Ramos (cell line): ENCODE measurements around the gene UBE2I.
"Not testable (repeated sequence)": the region's sequence is repeated elsewhere in the genome, so short reads cannot be mapped to it uniquely, and the experiment has no call there.

Source experiments
- in situ Hi-C: fragments of 300-500 bp; cut with MboI; formaldehyde crosslinking; loops from one replicate; pipeline ENCODE4 v1.14.3; 2022; ENCODE audit warnings: low sequenced_read_pairs; ENCODE audit not compliant: unreplicated experiment

UBE2I gene

GRCh38 chr16:1308977-1309885, at the start of gene UBE2I:
TSS of gene UBE2I (plus strand) at chr16:1309636. CDS start at chr16:1314031, 4,395 bp downstream.
- in situ Hi-C loops = no loop called here

- in situ Hi-C loops = no loop called here
Observed at GRCh38 chr16:1259760-1260068, 49.7 kb upstream of the UBE2I start.

- in situ Hi-C loops = no loop called here
Observed at GRCh38 chr16:1260101-1260680, 49.2 kb upstream of the UBE2I start.

- in situ Hi-C loops = no loop called here
Observed at GRCh38 chr16:1261131-1261892, 48.1 kb upstream of the UBE2I start.

GRCh38 chr16:1262210-1262845, 47.1 kb upstream of the UBE2I start:
- in situ Hi-C loops = no loop called here

GRCh38 chr16:1262846-1263221, 46.6 kb upstream of the UBE2I start:
- in situ Hi-C loops = no loop called here

- in situ Hi-C loops = no loop called here
Observed at GRCh38 chr16:1263591-1264344, 45.7 kb upstream of the UBE2I start.

GRCh38 chr16:1264345-1265089, 44.9 kb upstream of the UBE2I start:
- in situ Hi-C loops = no loop called here

- in situ Hi-C loops = no loop called here
Observed at GRCh38 chr16:1265090-1265630, 44.3 kb upstream of the UBE2I start.

GRCh38 chr16:1265826-1266225, 43.6 kb upstream of the UBE2I start:
- in situ Hi-C loops = no loop called here

- in situ Hi-C loops = not testable (repeated sequence)
Observed at GRCh38 chr16:1269418-1269817, 40.0 kb upstream of the UBE2I start.

GRCh38 chr16:1271380-1271723, 38.1 kb upstream of the UBE2I start:
- in situ Hi-C loops = no loop called here

GRCh38 chr16:1271724-1272413, 37.6 kb upstream of the UBE2I start:
- in situ Hi-C loops = not testable (repeated sequence)

GRCh38 chr16:1272453-1273198, 36.8 kb upstream of the UBE2I start:
- in situ Hi-C loops = no loop called here

- in situ Hi-C loops = no loop called here
Observed at GRCh38 chr16:1273816-1274215, 35.6 kb upstream of the UBE2I start.

GRCh38 chr16:1274767-1275166, 34.7 kb upstream of the UBE2I start:
- in situ Hi-C loops = no loop called here

- in situ Hi-C loops = no loop called here
Observed at GRCh38 chr16:1275791-1276579, 33.5 kb upstream of the UBE2I start.
